GM12873 (cell line): Measurements from ENCODE around the gene ARHGAP15.

Experiments used
- CTCF ChIP-seq: IDR thresholded peaks from 2 replicates; pipeline ENCODE4 v1.5.1; 2012; ENCODE audit warnings: low read depth, mild to moderate bottlenecking, moderate library complexity, low read length, control low read depth; ENCODE audit not compliant: insufficient read depth; ENCODE audit errors: missing control alignments

Gene ARHGAP15

GRCh38 chr2:143241403-143242088, 112.3 kb downstream of the ARHGAP15 start:
- TF ChIP-seq CTCF: no peak

- TF ChIP-seq CTCF: no peak
Measured at GRCh38 chr2:143246246-143246645, 117.0 kb downstream of the ARHGAP15 start.

GRCh38 chr2:143246815-143247744, 117.9 kb downstream of the ARHGAP15 start:
- TF ChIP-seq CTCF: no peak

GRCh38 chr2:143248631-143249030, 119.4 kb downstream of the ARHGAP15 start:
- TF ChIP-seq CTCF: no peak

GRCh38 chr2:143251681-143252080, 122.5 kb downstream of the ARHGAP15 start:
- no peak for TF ChIP-seq CTCF

- TF ChIP-seq CTCF: no peak
Measured at GRCh38 chr2:143252138-143252907, 123.1 kb downstream of the ARHGAP15 start.

- TF ChIP-seq CTCF: no peak
Measured at GRCh38 chr2:143254110-143254509, 124.9 kb downstream of the ARHGAP15 start.
